ENCODE results near the gene PUS1.
A peak's percentile ranks its signal among the peaks of the same experiment; 100 is the strongest.

PUS1 gene

DNA sequence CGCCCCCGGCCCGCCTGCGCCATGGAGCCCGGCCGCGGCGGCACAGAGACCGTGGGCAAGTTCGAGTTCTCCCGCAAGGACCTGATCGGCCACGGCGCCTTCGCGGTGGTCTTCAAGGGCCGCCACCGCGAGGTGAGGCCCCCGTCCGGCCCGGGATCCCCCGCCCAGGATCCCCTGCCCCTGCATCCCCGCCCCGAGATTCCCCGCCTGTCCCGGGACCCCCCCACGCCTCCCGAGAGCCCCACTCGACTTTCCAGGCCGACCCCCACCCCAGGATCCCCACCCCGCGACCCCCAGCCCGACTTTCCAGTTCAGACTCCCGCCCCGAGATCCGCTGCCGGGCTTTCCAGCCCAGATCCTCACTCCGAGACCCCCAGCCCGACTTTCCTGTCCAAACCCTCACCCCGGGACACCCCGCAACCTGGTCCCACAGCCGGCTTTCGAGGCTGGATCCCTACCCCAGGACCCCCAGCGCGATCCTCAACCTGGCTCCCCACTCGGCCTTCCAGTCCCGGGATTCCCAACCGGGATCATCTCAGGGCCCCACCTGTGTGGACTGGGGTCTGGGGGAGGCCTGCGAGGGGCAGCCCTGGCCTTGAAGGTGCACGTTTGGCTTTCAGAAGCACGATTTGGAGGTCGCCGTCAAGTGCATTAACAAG, 34.0 kb upstream of the PUS1 start:
- H3K27me3 ChIP-seq (ENCODE audit: insufficient read depth, low read length) = no peaks in the 10 kb centered on the region
- no peaks in the 10 kb centered on the region for H3K36me3 ChIP-seq (ENCODE audit: insufficient read depth, low read length)
- 0 out of 2 replicates have a peak overlapping the region, but pooled peaks have one; percentile 88 for H3K27ac ChIP-seq (ENCODE audit: low read depth, low read length)
- peaks cover 9% of the 10 kb centered on the region for H3K79me2 ChIP-seq (ENCODE audit: control insufficient read depth, insufficient read depth, low read length, unreplicated experiment)
- peak overlapping the region; percentile 77 for H3K4me3 ChIP-seq (ENCODE audit: low read depth, low read length)
- peaks cover 11% of the 10 kb centered on the region for H3K4me1 ChIP-seq (ENCODE audit: control insufficient read depth, insufficient read depth, low read length, unreplicated experiment)
- no peak overlapping the region for H2AFZ ChIP-seq (ENCODE audit: low read length, unreplicated experiment)

DNA sequence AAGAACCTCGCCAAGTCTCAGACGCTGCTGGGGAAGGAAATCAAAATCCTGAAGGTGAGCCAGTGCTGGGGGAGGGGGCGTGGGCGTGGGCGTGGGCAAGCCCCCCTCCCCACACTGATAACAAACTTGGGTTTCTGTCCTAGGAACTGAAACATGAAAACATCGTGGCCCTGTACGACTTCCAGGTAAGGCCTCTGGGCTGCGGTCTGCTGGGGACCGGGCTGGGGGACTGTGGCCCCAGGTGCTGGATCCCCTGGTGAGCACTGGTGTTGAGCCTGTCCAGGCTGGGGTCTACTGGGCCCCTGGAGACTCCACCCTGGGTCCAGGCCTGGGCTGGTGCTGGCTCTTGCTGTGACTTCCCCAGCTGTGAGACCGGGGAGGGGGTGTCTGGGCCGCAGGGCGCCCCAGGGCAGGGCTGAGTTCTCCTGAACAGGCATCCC, 33.4 kb upstream of the PUS1 start:
- peak overlapping the region; percentile 88; the same call in 1 of the 2 replicates for H3K27ac ChIP-seq (ENCODE audit: low read depth, low read length)
- no peaks in the 10 kb centered on the region for H3K27me3 ChIP-seq (ENCODE audit: insufficient read depth, low read length)
- H3K4me3 ChIP-seq (ENCODE audit: low read depth, low read length) = peak overlapping the region; percentile 77
- H2AFZ ChIP-seq (ENCODE audit: low read length, unreplicated experiment) = no peak overlapping the region
- peaks cover 11% of the 10 kb centered on the region for H3K4me1 ChIP-seq (ENCODE audit: control insufficient read depth, insufficient read depth, low read length, unreplicated experiment)
- H3K79me2 ChIP-seq (ENCODE audit: control insufficient read depth, insufficient read depth, low read length, unreplicated experiment) = peaks cover 9% of the 10 kb centered on the region
- no peaks in the 10 kb centered on the region for H3K36me3 ChIP-seq (ENCODE audit: insufficient read depth, low read length)

GRCh38 chr12:131896080-131896810, 32.8 kb upstream of the PUS1 start:
- Histone ChIP-seq H3K27me3 (ENCODE audit: insufficient read depth, low read length) (no peaks in the 10 kb centered on the region), H3K4me1 (ENCODE audit: control insufficient read depth, insufficient read depth, low read length, unreplicated experiment) (peaks cover 11% of the 10 kb centered on the region), H3K36me3 (ENCODE audit: insufficient read depth, low read length) (no peaks in the 10 kb centered on the region), H3K27ac (ENCODE audit: low read depth, low read length) (peak overlapping the region; percentile 88), H3K4me3 (ENCODE audit: low read depth, low read length) (peak overlapping the region; percentile 77), H2AFZ (ENCODE audit: low read length, unreplicated experiment) (peak overlapping the region; percentile 19), H3K79me2 (ENCODE audit: control insufficient read depth, insufficient read depth, low read length, unreplicated experiment) (peaks cover 9% of the 10 kb centered on the region)

DNA sequence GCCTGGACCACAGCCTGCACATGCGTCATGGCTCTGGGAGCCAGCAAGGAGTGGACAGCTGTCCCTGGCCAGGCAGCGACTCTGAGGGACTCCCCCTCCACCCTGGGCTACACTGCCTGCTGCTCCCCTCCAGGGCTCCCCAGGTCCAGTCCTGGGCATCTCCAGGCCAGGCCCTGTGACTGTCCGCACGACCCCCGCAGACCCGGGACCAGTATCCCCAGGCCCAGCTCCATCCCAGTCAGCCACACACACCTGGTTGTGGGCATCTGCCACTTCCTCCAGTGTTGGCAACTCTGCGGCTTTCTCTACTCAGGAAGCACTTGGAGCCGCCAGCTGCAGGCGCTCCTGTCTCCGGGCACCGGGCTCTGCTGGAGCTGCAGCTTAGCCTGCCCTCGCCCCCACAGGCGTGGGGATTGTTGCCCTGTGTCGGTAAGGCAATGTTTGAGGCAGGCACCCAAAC, 32.2 kb upstream of the PUS1 start:
- peaks cover 11% of the 10 kb centered on the region for H3K4me1 ChIP-seq (ENCODE audit: control insufficient read depth, insufficient read depth, low read length, unreplicated experiment)
- peaks cover 9% of the 10 kb centered on the region for H3K79me2 ChIP-seq (ENCODE audit: control insufficient read depth, insufficient read depth, low read length, unreplicated experiment)
- no peaks in the 10 kb centered on the region for H3K27me3 ChIP-seq (ENCODE audit: insufficient read depth, low read length)
- peak overlapping the region; percentile 77 for H3K4me3 ChIP-seq (ENCODE audit: low read depth, low read length)
- H3K36me3 ChIP-seq (ENCODE audit: insufficient read depth, low read length) = no peaks in the 10 kb centered on the region
- no peak overlapping the region for H2AFZ ChIP-seq (ENCODE audit: low read length, unreplicated experiment)
- H3K27ac ChIP-seq (ENCODE audit: low read depth, low read length) = peak overlapping the region; percentile 88

GRCh38 chr12:131897276-131897675, 31.8 kb upstream of the PUS1 start:
- H3K79me2 ChIP-seq (ENCODE audit: control insufficient read depth, insufficient read depth, low read length, unreplicated experiment) = peaks cover 9% of the 10 kb centered on the region

DNA sequence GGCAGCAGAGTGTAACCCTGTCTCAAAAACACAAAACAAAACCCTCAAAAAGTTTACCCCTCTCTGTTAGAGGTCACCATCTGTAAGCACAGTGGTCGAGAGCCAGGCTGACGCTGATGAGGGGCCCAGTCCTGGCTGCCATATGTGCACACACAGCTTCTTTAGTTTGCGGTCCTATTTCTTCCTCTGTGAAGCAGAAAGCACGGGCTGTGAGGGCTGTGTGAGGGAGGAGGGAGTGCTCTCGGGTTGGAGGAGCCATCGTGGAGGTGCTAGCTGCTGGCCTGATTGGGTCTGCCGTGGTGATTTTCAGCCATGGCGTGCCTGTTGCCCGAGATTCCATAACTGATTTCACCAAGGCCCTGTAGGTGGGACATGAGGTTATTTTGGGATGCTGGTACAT, 31.2 kb upstream of the PUS1 start:
- H2AFZ ChIP-seq (ENCODE audit: low read length, unreplicated experiment) = no peak overlapping the region
- H3K79me2 ChIP-seq (ENCODE audit: control insufficient read depth, insufficient read depth, low read length, unreplicated experiment) = peaks cover 9% of the 10 kb centered on the region
- no peaks in the 10 kb centered on the region for H3K36me3 ChIP-seq (ENCODE audit: insufficient read depth, low read length)
- H3K27me3 ChIP-seq (ENCODE audit: insufficient read depth, low read length) = no peaks in the 10 kb centered on the region
- peaks cover 11% of the 10 kb centered on the region for H3K4me1 ChIP-seq (ENCODE audit: control insufficient read depth, insufficient read depth, low read length, unreplicated experiment)
- H3K4me3 ChIP-seq (ENCODE audit: low read depth, low read length) = no peak overlapping the region
- H3K27ac ChIP-seq (ENCODE audit: low read depth, low read length) = no peak overlapping the region

More at GRCh38 chr12:131897276-131897675, 31.8 kb upstream of the PUS1 start:
- Histone ChIP-seq H3K4me3 (ENCODE audit: low read depth, low read length) (no peak overlapping the region), H3K27me3 (ENCODE audit: insufficient read depth, low read length) (no peaks in the 10 kb centered on the region), H3K36me3 (ENCODE audit: insufficient read depth, low read length) (no peaks in the 10 kb centered on the region), H3K27ac (ENCODE audit: low read depth, low read length) (no peak overlapping the region), H3K4me1 (ENCODE audit: control insufficient read depth, insufficient read depth, low read length, unreplicated experiment) (peaks cover 11% of the 10 kb centered on the region), H2AFZ (ENCODE audit: low read length, unreplicated experiment) (no peak overlapping the region)

- H3K27me3 ChIP-seq (ENCODE audit: insufficient read depth, low read length) = no peaks in the 10 kb centered on the region
- no peak overlapping the region for H3K27ac ChIP-seq (ENCODE audit: low read depth, low read length)
- peaks cover 11% of the 10 kb centered on the region for H3K4me1 ChIP-seq (ENCODE audit: control insufficient read depth, insufficient read depth, low read length, unreplicated experiment)
- H2AFZ ChIP-seq (ENCODE audit: low read length, unreplicated experiment) = no peak overlapping the region
- peaks cover 6% of the 10 kb centered on the region for H3K79me2 ChIP-seq (ENCODE audit: control insufficient read depth, insufficient read depth, low read length, unreplicated experiment)
- H3K36me3 ChIP-seq (ENCODE audit: insufficient read depth, low read length) = no peaks in the 10 kb centered on the region
- H3K4me3 ChIP-seq (ENCODE audit: low read depth, low read length) = no peak overlapping the region
These were observed 28.7 kb upstream of the PUS1 start for GRCh38 chr12:131900397-131900796.

DNA sequence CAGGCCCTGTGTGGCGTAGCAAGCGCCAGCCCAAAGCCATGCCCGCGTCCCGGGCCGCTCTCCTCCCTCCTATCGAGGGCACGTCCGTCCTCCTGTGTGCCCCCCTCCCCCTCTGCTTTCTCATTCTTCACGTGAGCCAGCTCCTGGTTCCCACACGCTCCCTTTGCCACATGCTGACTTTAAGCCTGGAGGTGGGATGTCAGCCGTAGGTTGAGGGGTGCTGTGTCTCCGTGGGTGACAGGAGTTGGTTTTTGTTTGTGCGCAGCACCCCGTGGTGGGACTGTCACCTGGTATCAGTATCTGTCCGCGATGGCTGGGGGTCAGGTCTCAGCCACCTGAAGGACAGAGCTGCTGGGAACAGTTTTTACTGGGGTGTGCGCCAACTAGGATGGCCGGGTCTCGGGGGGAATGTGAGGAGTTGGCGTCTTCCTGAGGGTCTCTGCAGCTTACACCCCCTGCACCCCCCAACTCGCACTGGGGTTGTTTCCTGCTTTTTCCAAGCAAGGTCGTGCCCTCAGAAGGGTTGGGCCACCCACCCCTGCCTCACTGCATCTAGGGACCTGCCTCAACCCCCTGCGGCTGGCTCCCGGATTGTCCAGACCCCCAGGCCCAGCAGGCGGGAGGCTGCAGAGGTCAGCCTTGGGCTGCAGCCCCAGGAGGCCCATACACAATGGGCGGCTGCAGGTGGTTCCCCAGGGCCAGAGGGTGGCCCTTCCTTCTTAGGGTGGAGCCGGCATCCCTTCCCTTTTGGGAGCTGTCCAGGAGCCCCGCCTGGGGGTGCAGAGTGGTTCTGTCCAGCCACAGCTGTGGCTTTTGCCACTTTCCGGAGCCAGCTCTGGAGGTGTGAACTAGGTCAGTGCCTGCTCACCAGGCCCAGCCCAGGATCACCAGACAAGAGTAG, 27.4 kb upstream of the PUS1 start:
- no peaks in the 10 kb centered on the region for H3K27me3 ChIP-seq (ENCODE audit: insufficient read depth, low read length)
- H3K4me1 ChIP-seq (ENCODE audit: control insufficient read depth, insufficient read depth, low read length, unreplicated experiment) = peaks cover 5% of the 10 kb centered on the region
- no peak overlapping the region for H3K4me3 ChIP-seq (ENCODE audit: low read depth, low read length)
- H3K27ac ChIP-seq (ENCODE audit: low read depth, low read length) = no peak overlapping the region
- H2AFZ ChIP-seq (ENCODE audit: low read length, unreplicated experiment) = no peak overlapping the region
- no peaks in the 10 kb centered on the region for H3K36me3 ChIP-seq (ENCODE audit: insufficient read depth, low read length)
- H3K79me2 ChIP-seq (ENCODE audit: control insufficient read depth, insufficient read depth, low read length, unreplicated experiment) = peaks cover 3% of the 10 kb centered on the region

DNA sequence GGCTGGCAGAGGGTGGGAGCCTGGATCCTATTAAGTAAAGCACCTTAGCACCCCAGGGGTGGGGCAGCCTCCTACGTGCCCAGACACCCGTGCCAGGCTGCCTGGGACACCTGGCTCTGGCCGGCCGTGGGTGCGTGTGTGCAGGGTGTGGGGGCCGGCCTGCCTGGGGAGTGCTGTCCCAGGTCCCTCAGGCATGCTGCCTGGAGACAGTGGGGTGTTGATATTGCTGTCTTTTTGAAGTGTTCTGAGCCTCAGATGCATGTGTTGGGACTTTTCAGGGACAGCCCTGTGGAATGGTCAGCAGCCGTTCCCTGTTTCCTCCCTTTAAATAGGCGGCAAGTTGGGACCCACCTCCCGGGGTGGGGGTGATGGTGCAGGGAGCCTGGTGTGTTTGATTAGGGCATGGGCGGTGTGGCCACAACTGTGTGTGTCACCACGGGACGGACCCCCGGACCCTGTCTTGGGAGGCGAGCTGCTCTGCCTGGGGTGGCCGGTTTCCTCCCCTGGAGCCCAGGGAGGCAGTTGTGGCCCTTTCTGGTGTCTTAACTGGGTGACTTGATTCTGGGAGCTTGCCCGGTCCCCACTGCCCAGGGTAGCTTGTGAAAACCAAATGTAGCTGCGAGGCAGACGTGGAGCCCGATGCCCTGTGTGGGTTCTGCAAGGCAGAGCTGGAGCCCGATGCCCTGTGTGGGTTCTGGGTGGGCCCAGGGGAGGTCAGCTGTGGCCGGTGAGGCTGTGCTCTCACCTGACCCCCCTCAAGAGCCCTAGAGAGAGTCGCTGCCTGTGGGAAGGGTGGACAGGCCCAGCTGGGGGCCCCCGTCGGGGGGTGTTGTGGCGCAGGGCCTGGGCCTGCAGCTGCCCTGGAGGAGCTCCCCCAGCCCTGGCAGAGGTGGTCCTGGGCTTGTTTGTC, 26.5 kb upstream of the PUS1 start:
- Histone ChIP-seq H3K4me1 (ENCODE audit: control insufficient read depth, insufficient read depth, low read length, unreplicated experiment) (no peaks in the 10 kb centered on the region), H3K27ac (ENCODE audit: low read depth, low read length) (no peak overlapping the region), H3K36me3 (ENCODE audit: insufficient read depth, low read length) (no peaks in the 10 kb centered on the region), H3K27me3 (ENCODE audit: insufficient read depth, low read length) (no peaks in the 10 kb centered on the region), H3K4me3 (ENCODE audit: low read depth, low read length) (no peak overlapping the region), H2AFZ (ENCODE audit: low read length, unreplicated experiment) (no peak overlapping the region), H3K79me2 (ENCODE audit: control insufficient read depth, insufficient read depth, low read length, unreplicated experiment) (no peaks in the 10 kb centered on the region)

All from ACC112 (cell line).